AG20443 (cell line): ENCODE data around the gene LGR4.
A peak's percentile ranks its signal among the peaks of the same experiment; 100 is the strongest.

Experiments
- DNase-seq: peaks from one replicate; pipeline ENCODE4 v3.0.0; 2012; ENCODE audit warnings: low spot score, mixed read lengths

LGR4 gene

GRCh38 chr11:27485930-27486773 lies 13.6 kb upstream of the LGR4 start:
- DNase-seq, result peak; percentile 45

GRCh38 chr11:27482793-27483192 lies 10.2 kb upstream of the LGR4 start:
- no peak for DNase-seq

GRCh38 chr11:27481992-27482391 lies 9.4 kb upstream of the LGR4 start:
- no peak for DNase-seq

GRCh38 chr11:27477831-27478230 lies 5.2 kb upstream of the LGR4 start:
- no peak for DNase-seq

GRCh38 chr11:27477243-27477642 lies 4.7 kb upstream of the LGR4 start:
- DNase-seq, result no peak

- no peak for DNase-seq
These were observed 3.0 kb upstream of the LGR4 start for GRCh38 chr11:27475622-27476021.

GRCh38 chr11:27473017-27473406 lies 422 bp upstream of the LGR4 start:
- peak; percentile 31 for DNase-seq

- DNase-seq, result peak; percentile 62
These were observed 797 bp downstream of the LGR4 start for GRCh38 chr11:27471589-27472397.

GRCh38 chr11:27470826-27471588 lies 1.6 kb downstream of the LGR4 start:
- DNase-seq, result no peak

GRCh38 chr11:27470166-27470565 lies 2.4 kb downstream of the LGR4 start:
- no peak for DNase-seq

- no peak for DNase-seq
These were observed 3.4 kb downstream of the LGR4 start for GRCh38 chr11:27468995-27469695.

GRCh38 chr11:27468209-27468994 lies 4.2 kb downstream of the LGR4 start:
- DNase-seq, result peak; percentile 60

- no peak for DNase-seq
These were observed 5.2 kb downstream of the LGR4 start for GRCh38 chr11:27467181-27467913.

- DNase-seq, result no peak
These were observed 6.2 kb downstream of the LGR4 start for GRCh38 chr11:27466363-27466762.

- no peak for DNase-seq
These were observed 7.0 kb downstream of the LGR4 start for GRCh38 chr11:27465629-27466028.

GRCh38 chr11:27464909-27465308 lies 7.7 kb downstream of the LGR4 start:
- no peak for DNase-seq

- DNase-seq, result no peak
These were observed 8.3 kb downstream of the LGR4 start for GRCh38 chr11:27464289-27464696.

GRCh38 chr11:27462543-27462942 lies 10.0 kb downstream of the LGR4 start:
- no peak for DNase-seq

GRCh38 chr11:27460158-27460978 lies 12.2 kb downstream of the LGR4 start:
- DNase-seq, result no peak
